ENCODE data around the gene XIRP1. TPM values are rescaled to one million over a fixed set of nuclear protein-coding genes. Genes with fewer than 3 reads are reported as not detected.

Gene XIRP1
- total and polyA plus RNA-seq, 2 experiments from 2014 or later, result not detected

DNA sequence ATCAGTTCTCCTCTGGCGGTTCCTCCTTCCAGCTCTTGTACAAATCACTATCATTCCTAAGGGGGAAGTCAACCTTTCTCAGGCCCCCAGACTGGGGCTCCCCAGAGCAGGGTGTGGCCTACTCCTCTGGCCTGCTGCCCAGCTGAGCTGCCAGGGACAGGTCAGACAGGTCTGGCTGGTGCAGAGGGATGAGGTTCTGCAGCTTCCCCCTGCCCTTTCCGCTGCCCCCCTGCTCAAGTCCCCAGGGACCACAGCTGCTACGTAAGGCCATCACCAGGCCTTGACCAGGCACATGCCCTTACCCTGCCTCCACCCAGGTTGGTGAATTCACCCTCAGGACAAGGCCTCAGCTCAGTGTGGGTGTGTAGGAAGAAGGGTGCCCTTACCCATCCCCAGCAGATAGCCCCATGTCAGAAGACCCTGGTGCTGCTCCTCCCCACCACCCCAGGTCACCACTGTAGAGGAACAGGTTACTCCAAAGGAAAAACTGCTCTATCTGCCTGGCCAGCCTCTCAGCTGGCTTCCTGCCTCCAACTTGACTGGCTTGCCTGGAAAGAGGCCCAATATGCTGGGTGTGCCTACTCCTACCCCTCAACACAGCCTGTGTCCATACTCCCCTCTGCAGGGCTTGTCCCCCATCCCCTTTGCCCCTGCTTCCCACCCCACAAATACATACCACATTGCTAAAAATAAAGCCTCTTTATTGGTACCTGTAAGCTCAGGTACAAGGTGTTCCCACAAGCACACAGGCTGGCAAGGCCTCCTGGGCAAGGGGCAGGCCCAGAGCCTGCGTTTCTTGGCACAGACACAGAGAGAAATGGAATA is 51.0 kb downstream of the XIRP1 start (continued):
- TF ChIP-seq, protein P1, sequence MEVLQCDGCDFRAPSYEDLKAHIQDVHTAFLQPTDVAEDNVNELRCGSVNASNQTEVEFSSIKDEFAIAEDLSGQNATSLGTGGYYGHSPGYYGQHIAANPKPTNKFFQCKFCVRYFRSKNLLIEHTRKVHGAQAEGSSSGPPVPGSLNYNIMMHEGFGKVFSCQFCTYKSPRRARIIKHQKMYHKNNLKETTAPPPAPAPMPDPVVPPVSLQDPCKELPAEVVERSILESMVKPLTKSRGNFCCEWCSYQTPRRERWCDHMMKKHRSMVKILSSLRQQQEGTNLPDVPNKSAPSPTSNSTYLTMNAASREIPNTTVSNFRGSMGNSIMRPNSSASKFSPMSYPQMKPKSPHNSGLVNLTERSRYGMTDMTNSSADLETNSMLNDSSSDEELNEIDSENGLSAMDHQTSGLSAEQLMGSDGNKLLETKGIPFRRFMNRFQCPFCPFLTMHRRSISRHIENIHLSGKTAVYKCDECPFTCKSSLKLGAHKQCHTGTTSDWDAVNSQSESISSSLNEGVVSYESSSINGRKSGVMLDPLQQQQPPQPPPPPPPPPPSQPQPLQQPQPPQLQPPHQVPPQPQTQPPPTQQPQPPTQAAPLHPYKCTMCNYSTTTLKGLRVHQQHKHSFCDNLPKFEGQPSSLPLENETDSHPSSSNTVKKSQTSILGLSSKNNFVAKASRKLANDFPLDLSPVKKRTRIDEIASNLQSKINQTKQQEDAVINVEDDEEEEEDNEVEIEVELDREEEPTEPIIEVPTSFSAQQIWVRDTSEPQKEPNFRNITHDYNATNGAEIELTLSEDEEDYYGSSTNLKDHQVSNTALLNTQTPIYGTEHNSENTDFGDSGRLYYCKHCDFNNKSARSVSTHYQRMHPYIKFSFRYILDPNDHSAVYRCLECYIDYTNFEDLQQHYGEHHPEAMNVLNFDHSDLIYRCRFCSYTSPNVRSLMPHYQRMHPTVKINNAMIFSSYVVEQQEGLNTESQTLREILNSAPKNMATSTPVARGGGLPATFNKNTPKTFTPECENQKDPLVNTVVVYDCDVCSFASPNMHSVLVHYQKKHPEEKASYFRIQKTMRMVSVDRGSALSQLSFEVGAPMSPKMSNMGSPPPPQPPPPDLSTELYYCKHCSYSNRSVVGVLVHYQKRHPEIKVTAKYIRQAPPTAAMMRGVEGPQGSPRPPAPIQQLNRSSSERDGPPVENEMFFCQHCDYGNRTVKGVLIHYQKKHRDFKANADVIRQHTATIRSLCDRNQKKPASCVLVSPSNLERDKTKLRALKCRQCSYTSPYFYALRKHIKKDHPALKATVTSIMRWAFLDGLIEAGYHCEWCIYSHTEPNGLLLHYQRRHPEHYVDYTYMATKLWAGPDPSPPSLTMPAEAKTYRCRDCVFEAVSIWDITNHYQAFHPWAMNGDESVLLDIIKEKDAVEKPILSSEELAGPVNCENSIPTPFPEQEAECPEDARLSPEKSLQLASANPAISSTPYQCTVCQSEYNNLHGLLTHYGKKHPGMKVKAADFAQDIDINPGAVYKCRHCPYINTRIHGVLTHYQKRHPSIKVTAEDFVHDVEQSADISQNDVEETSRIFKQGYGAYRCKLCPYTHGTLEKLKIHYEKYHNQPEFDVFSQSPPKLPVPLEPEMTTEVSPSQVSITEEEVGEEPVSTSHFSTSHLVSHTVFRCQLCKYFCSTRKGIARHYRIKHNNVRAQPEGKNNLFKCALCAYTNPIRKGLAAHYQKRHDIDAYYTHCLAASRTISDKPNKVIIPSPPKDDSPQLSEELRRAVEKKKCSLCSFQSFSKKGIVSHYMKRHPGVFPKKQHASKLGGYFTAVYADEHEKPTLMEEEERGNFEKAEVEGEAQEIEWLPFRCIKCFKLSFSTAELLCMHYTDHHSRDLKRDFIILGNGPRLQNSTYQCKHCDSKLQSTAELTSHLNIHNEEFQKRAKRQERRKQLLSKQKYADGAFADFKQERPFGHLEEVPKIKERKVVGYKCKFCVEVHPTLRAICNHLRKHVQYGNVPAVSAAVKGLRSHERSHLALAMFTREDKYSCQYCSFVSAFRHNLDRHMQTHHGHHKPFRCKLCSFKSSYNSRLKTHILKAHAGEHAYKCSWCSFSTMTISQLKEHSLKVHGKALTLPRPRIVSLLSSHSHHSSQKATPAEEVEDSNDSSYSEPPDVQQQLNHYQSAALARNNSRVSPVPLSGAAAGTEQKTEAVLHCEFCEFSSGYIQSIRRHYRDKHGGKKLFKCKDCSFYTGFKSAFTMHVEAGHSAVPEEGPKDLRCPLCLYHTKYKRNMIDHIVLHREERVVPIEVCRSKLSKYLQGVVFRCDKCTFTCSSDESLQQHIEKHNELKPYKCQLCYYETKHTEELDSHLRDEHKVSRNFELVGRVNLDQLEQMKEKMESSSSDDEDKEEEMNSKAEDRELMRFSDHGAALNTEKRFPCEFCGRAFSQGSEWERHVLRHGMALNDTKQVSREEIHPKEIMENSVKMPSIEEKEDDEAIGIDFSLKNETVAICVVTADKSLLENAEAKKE (CRISPR knock-in tag; IDR thresholded peaks at IDR 0.05), result no peak
- no peak for TF ChIP-seq POLR2AphosphoS5 (IDR thresholded peaks at IDR 0.05; ENCODE audit: low read depth)
- TF ChIP-seq EZH2phosphoT487 (IDR thresholded peaks at IDR 0.05; ENCODE audit: unreplicated experiment), result no peak

DNA sequence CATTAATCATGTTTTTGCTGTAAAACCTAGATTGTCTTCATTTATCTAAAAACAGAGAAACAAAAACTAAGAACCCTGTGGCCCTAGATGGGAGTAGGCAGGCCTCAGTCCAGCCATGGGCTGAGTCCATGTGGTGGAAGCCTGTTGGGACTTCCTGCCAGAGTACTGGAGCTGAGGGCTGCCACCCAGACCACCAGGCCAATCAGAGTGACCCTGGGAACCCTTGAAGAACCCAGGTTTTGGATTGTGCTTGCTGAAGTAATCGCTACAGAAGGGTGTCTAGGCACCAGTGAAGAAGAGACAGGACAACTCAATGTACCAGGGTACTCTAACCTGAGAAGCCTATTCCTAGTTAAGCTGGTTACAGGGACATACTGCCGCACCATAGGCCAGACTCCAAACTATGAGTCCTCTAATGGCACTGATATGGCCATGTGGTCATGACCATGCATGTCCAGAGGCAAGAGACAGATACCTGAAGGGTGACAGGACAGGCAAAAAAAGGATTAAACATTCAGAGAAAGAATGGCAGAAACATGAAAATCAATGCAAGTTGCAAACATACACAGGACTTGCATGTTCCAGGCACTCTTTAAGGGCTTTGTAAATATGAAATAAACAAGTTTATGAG is 51.9 kb downstream of the XIRP1 start:
- H3K9me3 Mint-ChIP-seq, result no peaks in the 10 kb centered on the region
- no peak for ATAC-seq
- DNase-seq (ENCODE audit: low spot score), result no peak

More for the DNA sequence above, 51.9 kb downstream of the XIRP1 start:
- Mint-ChIP-seq H3K4me1 (peaks cover 4% of the 10 kb centered on the region; the same call in 2 of the 3 replicates), H3K27ac (no peak overlapping the region), H3K4me3 (no peak overlapping the region), H3K36me3 (ENCODE audit: low read depth) (peaks cover 29% of the 10 kb centered on the region), H3K27me3 (ENCODE audit: insufficient read depth, low read depth, poor library complexity) (peaks cover 9% of the 10 kb centered on the region)
- H4K20me1 ChIP-seq (replicated peaks; ENCODE audit: insufficient read depth), result peaks cover 3% of the 10 kb centered on the region
- H3F3A ChIP-seq (replicated peaks; ENCODE audit: low read depth), result no peaks in the 10 kb centered on the region
- H3K4me1 ChIP-seq (ENCODE audit: insufficient read depth), result no peaks in the 10 kb centered on the region
- H3K27ac ChIP-seq (ENCODE audit: low read depth), result no peak overlapping the region
- no peak overlapping the region for H3K4me3 ChIP-seq
- no peaks in the 10 kb centered on the region for H3K9me2 ChIP-seq (ENCODE audit: insufficient read depth)
- TF ChIP-seq EZH2phosphoT487 (IDR thresholded peaks at IDR 0.05; ENCODE audit: unreplicated experiment), result no peak
- TF ChIP-seq CREB1 (CRISPR knock-in tag; IDR thresholded peaks at IDR 0.05; ENCODE audit: low read depth), result no peak
- TF ChIP-seq JUNB (IDR thresholded peaks at IDR 0.05; ENCODE audit: unreplicated experiment), result no peak
- no peak for TF ChIP-seq ZNF331 (CRISPR knock-in tag; IDR thresholded peaks at IDR 0.05; ENCODE audit: low read depth)
- TF ChIP-seq, protein P1 (CRISPR knock-in tag; IDR thresholded peaks at IDR 0.05), result no peak
- TF ChIP-seq EZH2 (IDR thresholded peaks at IDR 0.05; ENCODE audit: low read depth, unreplicated experiment), result no peak
- H3K4me2 ChIP-seq, result no peak overlapping the region
- H3K36me3 ChIP-seq (ENCODE audit: insufficient read depth), result peaks cover 8% of the 10 kb centered on the region; the same call in 1 of the 2 replicates
- H3K79me2 ChIP-seq (replicated peaks; ENCODE audit: insufficient read depth), result no peaks in the 10 kb centered on the region
- H3K27me3 ChIP-seq (ENCODE audit: insufficient read depth), result no peaks in the 10 kb centered on the region
- no peak overlapping the region for H2AFZ ChIP-seq

Data from GM23338 (cell line).